ENCODE results near the gene CDC45.

Gene CDC45

GRCh38 chr22:19434401-19434800 lies 45.3 kb upstream of the CDC45 start (continued):
- no peak for TF ChIP-seq PRDM4 (tag by site-specific recombination; IDR thresholded peaks at IDR 0.05)
- TF ChIP-seq ZBTB21 (tag by site-specific recombination; IDR thresholded peaks at IDR 0.05) = no peak
- TF ChIP-seq ZNF654 (tag by site-specific recombination; IDR thresholded peaks at IDR 0.05; ENCODE audit: low read depth) = no peak
- no peak for TF ChIP-seq ZNF19 (tag by site-specific recombination; IDR thresholded peaks at IDR 0.05; ENCODE audit: low read depth)
- TF ChIP-seq ZBTB10 (tag by site-specific recombination; IDR thresholded peaks at IDR 0.05) = no peak
- no peak for TF ChIP-seq ZNF2 (tag by site-specific recombination; IDR thresholded peaks at IDR 0.05)
- TF ChIP-seq ZNF433 (tag by site-specific recombination; IDR thresholded peaks at IDR 0.05; ENCODE audit: low read depth) = no peak
- no peak for TF ChIP-seq MYNN (tag by site-specific recombination; IDR thresholded peaks at IDR 0.05; ENCODE audit: borderline replicate concordance)
- TF ChIP-seq ZFP3 (tag by site-specific recombination; IDR thresholded peaks at IDR 0.05; ENCODE audit: low read depth) = no peak
- TF ChIP-seq ZNF398 (tag by site-specific recombination; IDR thresholded peaks at IDR 0.05) = no peak

GRCh38 chr22:19434829-19435580 lies 44.7 kb upstream of the CDC45 start:
- Histone ChIP-seq H3K36me3 (ENCODE audit: control insufficient read depth in 2 of 2, insufficient read depth in 1 of 2, low read length in 2 of 2) (peaks cover 7 to 35% of the 10 kb centered on the region in 2 experiments; a peak in 2 of 3 replicates), H3K9me3 (ENCODE audit: control insufficient read depth, insufficient read depth, low read depth, low read length) (no peaks in the 10 kb centered on the region), H3K27ac (ENCODE audit: extremely low read depth, low read depth, low read length) (no peak overlapping the region), H3K4me3 (ENCODE audit: low read depth, low read length) (no peak overlapping the region), H3K4me1 (ENCODE audit: control insufficient read depth, insufficient read depth, low read length) (no peaks in the 10 kb centered on the region)
- POLR2A ChIA-PET = interaction anchor here (1.0 to 1.6 kb wide), 3 partner anchors 9 to 256 kb away, joined by 3 to 5 read pairs (median 3); partner anchors contain the start of genes C22orf39 and SLC25A1
- TF ChIP-seq ZNF529 (tag by site-specific recombination; IDR thresholded peaks at IDR 0.05; ENCODE audit: insufficient replicate concordance) (no peak), IKZF3 (tag by site-specific recombination; IDR thresholded peaks at IDR 0.05) (no peak), ZNF221 (tag by site-specific recombination; IDR thresholded peaks at IDR 0.05; ENCODE audit: borderline replicate concordance) (no peak), ZNF629 (tag by site-specific recombination; IDR thresholded peaks at IDR 0.05) (no peak), SALL2 (tag by site-specific recombination; IDR thresholded peaks at IDR 0.05; ENCODE audit: borderline replicate concordance) (no peak), ZNF214 (tag by site-specific recombination; IDR thresholded peaks at IDR 0.05; ENCODE audit: borderline replicate concordance) (no peak), ZNF560 (tag by site-specific recombination; IDR thresholded peaks at IDR 0.05; ENCODE audit: borderline replicate concordance) (no peak), ZNF561 (tag by site-specific recombination; IDR thresholded peaks at IDR 0.05; ENCODE audit: borderline replicate concordance) (no peak), ZNF2 (tag by site-specific recombination; IDR thresholded peaks at IDR 0.05) (no peak), ZNF558 (tag by site-specific recombination; IDR thresholded peaks at IDR 0.05) (no peak), ZNF140 (tag by site-specific recombination; IDR thresholded peaks at IDR 0.05) (no peak), ZNF660 (tag by site-specific recombination; IDR thresholded peaks at IDR 0.05) (no peak), ZNF404 (tag by site-specific recombination; IDR thresholded peaks at IDR 0.05) (no peak), KLF7 (tag by site-specific recombination; IDR thresholded peaks at IDR 0.05; ENCODE audit: borderline replicate concordance) (no peak), KLF1 (tag by site-specific recombination; IDR thresholded peaks at IDR 0.05) (no peak), ZNF169 (tag by site-specific recombination; IDR thresholded peaks at IDR 0.05) (no peak)
- CTCF ChIA-PET = interaction anchor here (1.4 to 2.4 kb wide), 3 partner anchors 10 to 256 kb away, joined by 4 to 9 read pairs (median 6); partner anchors contain the start of gene SLC25A1

Measured in HEK293 (cell line).